ENCODE data around the gene TRIM62.
A peak's percentile ranks its signal among the peaks of the same experiment; 100 is the strongest.
"Not testable (repeated sequence)": the region's sequence is repeated elsewhere in the genome, so short reads cannot be mapped to it uniquely, and the experiment has no call there.

TRIM62 gene

GRCh38 chr1:33140153-33141149 lies 41.4 kb downstream of the TRIM62 start:
- no peak for DNase-seq (ENCODE audit: low read depth in 2 of 2, low spot score in 1 of 2)

DNA sequence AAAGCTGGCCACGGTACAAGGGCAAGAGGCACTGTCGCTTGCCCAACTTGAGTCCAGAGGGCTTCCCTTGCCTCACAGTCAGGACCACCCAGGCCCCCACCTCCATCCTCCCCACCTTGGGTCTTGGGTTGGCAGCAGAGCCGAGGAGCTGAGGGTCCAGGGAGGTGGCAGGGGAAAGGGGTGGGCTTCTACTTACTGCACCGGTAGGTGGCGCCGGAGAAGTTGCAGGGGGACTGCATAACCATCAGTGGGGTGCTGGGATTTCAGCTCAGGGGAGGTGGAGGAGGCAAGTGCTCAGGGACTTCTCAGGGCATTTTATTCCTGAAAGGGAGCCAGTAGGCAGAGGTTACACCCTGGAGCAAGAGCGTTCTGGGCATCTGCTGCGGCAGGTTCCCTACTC lies 44.0 kb downstream of the TRIM62 start:
- peak in 1 of 2 donors; percentile 22 for DNase-seq (ENCODE audit: low read depth in 2 of 2, low spot score in 1 of 2)

- DNase-seq (ENCODE audit: low read depth in 2 of 2, low spot score in 1 of 2): not testable (repeated sequence)
Observed at GRCh38 chr1:33136041-33136440, 45.8 kb downstream of the TRIM62 start.

DNA sequence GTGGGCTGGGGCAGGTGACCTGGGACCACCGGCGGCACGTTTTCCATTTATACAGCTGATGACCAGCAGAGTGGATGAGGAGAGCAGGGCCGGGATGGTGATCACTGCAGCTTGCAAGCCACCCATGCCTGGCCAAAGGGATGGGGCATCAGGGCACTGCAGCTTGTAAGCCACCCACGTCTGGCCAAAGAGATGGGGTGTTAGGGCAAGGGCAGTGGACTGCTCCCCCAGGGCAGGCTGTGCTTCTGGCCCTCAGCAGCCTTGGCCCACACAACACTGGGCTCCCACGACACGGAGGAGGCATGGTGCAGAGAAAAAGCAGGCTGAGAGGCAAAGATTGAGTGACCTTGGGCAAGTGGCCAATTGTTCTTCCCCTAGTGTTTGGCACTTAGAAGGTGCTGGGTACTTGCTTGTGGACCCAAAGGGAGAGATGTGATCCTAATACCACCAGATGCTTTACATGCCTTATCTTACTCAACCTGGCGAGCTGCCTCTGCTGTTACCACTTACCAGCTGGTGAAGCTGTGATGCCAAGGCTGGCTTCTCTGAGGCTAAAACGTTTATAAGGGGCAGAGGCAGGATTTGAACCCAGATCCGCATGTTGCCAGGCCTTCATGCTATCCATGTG lies 48.3 kb downstream of the TRIM62 start:
- no peak for DNase-seq (ENCODE audit: low read depth in 2 of 2, low spot score in 1 of 2)

- DNase-seq (ENCODE audit: low read depth in 2 of 2, low spot score in 1 of 2): no peak
Observed at GRCh38 chr1:33132549-33132948, 49.3 kb downstream of the TRIM62 start.

GRCh38 chr1:33131191-33131590 lies 50.7 kb downstream of the TRIM62 start:
- DNase-seq (ENCODE audit: low read depth in 2 of 2, low spot score in 1 of 2): no peak

DNA sequence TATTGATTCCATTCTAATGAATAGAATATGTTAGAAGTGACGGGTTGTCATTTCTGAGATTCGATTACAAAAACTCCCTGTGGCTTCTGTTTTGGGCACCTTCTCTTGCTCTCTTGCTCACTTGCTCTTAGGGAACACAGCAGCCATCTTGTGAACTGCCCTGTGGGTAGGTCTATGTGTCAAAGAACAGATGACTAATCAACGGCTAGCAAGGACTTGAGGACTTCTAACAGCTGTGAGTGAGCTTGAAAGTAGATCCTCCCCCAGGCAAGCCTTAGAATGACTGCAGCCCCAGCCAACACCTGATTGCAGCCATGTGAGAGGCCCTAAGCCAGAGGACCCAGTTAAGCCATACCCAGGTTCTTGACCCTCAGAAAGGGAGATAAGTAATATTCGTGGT lies 51.5 kb downstream of the TRIM62 start:
- no peak for DNase-seq (ENCODE audit: low read depth in 2 of 2, low spot score in 1 of 2)

- DNase-seq (ENCODE audit: low read depth in 2 of 2, low spot score in 1 of 2): no peak
Observed at GRCh38 chr1:33128781-33129180, 53.1 kb downstream of the TRIM62 start.

DNA sequence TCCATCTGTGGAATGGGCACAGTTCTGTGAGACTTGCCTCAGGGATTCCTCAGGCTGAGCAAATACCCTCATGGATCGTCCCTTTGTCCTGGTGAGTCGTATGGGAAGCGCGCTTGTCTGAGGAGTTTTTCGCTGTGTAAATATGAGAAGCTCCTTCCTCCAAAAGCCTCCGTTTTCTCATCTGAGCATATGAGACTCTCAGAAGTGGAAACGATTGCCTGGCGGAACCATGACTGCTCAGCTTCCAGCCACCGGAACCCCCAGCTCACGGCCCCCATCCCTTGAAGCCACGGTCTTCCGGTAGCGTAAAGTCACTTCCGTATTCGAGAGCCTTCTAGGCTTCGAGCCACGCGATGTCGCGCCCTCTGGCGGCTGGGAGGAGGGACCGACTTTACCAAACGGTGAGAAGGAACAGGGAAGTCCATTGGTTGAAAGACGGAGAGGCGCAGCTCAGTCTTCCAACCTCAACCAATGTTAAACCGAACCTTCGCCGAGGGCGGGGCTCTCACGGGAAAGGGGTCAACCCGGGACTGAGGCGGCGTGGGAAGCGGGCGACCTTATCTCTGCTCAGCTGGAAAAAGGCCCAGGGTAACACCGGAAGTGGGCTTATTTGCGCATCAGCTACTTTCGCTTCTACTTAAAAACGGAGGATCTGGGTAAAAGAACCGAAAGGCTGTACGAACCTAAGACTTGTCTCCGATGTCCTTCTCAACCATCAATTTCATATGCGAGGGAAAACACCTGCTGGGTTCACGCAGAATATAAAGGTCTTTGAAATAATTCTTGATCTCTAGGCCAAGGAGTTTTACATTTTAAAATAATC lies 54.6 kb downstream of the TRIM62 start:
- DNase-seq (ENCODE audit: low read depth in 2 of 2, low spot score in 1 of 2): peak; percentile 97

GRCh38 chr1:33126411-33127000 lies 55.3 kb downstream of the TRIM62 start:
- DNase-seq (ENCODE audit: low read depth in 2 of 2, low spot score in 1 of 2): no peak

GRCh38 chr1:33124647-33125046 lies 57.2 kb downstream of the TRIM62 start:
- not testable (repeated sequence) for DNase-seq (ENCODE audit: low read depth in 2 of 2, low spot score in 1 of 2)

- DNase-seq (ENCODE audit: low read depth in 2 of 2, low spot score in 1 of 2): no peak
Observed at GRCh38 chr1:33123266-33123665, 58.6 kb downstream of the TRIM62 start.

- no peak for DNase-seq (ENCODE audit: low read depth in 2 of 2, low spot score in 1 of 2)
Observed at GRCh38 chr1:33122483-33123178, 59.2 kb downstream of the TRIM62 start.

DNA sequence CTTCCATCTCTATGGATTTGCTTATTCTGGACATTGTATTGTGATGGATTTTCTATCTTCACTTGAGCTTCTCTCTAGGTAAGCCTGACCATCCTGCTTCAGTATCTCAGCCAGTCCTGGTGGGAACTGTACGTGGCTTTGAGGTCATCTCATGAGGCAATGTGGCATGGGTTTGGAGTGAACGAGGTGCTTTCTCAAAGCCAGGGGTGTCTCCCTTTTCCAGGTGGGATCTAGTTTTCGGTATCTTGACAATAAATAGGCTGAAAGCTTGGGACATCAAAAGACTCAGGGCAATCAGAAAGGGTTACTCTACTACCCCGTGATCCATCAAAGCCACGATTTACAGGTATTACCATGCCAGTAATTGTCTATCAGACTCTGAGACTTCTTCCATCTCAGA lies 60.1 kb downstream of the TRIM62 start:
- DNase-seq (ENCODE audit: low read depth in 2 of 2, low spot score in 1 of 2): no peak

DNA sequence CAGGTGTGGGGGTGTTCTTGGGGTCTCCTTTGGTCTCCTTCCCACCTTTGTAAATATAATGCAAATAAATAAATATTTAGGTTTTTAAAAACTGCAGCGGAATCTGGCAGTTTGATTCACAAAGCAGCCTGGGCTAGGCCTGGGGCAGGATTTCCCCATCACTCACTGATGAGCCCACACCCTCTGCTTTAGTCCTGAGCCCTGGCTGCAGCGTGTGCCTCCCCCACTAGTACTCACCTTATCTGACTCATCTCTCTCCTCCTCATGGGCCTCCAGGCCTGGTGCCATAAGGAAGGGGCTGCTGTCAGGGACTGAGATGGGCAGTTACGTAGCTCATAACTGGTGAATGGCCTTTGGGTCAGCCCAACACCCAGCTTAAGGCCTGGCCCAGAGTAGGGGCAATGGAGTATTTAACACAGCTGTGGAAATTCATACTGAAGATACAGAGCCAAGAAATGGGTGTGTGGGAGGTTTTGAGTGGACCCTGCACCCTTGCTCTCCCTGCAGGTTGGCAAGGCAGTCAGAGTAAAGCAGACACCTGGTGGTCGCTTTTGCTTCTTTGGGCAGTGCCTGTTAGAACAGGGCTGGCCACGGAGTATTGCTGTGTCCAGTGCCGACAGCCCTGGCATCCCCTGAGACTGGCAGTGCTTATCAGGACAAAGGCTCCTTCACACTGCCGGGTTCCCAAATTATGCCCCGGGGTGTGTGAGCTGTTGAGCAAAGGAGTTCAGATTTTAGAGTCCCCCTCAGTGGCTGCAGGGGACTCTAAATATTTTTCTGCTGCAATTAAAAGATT lies 61.2 kb downstream of the TRIM62 start:
- DNase-seq (ENCODE audit: low read depth in 2 of 2, low spot score in 1 of 2): no peak

DNA sequence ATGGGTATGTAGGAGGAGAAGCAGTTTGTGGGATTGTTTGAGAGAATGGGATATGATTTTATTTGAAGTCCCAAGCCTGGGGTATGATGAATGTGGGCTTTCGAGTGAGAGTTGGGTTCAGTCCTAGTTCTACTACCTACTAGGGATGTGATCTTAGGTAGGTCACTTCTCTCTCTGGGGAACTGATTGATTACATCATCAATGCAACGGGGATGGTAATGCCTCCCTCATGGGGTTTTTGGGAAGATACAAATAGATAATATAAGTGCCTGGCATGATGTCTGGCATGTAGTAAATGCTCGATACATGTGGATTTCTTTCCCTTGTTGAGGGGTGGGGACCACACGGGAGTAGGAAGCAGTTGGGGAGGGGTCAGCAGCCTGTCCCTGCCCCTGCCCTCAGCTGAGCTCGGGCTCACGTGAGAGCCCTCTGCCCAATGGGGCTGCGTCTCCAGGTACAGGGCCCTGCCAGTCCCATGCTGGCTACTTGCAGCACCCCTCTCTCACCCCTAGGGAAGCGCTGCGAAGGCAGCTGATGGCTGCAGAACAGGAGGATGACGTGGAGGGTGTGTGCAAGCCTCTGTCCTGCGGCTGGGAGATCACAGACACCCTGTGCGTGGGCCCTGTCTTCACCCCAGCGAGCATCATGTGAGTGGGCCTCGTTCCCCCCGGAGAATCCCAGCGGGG lies 62.2 kb downstream of the TRIM62 start:
- no peak for DNase-seq (ENCODE audit: low read depth in 2 of 2, low spot score in 1 of 2)

- DNase-seq (ENCODE audit: low read depth in 2 of 2, low spot score in 1 of 2): no peak
Observed at GRCh38 chr1:33119050-33119449, 62.8 kb downstream of the TRIM62 start.

- no peak for DNase-seq (ENCODE audit: low read depth in 2 of 2, low spot score in 1 of 2)
Observed at GRCh38 chr1:33118274-33118673, 63.6 kb downstream of the TRIM62 start.

DNA sequence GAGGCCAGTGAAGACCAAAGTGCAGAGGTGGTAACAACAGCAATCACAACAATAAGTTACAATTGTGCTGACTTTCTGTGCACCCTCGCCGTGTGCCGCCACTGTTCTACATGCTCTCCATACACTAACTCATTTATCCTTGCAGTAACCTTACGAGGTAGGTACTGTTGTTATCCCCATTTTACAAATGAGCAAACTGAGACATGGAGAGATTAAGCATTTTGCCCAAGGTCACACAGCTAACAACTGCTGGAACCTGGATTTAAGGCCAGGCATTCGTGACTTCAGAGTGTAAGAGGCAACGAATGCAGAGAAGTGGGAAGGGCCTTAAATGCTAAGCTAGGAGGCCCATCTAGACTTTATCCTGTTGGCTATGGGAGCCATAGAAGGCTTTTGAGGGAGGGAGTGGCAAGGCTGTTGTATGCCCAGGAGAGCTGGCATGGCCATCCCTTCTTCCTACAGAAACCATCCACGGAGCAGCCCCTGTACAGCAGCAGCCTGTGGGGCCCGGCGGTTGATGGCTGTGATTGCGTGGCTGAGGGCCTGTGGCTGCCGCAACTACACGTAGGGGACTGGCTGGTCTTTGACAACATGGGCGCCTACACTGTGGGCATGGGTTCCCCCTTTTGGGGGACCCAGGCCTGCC lies 64.3 kb downstream of the TRIM62 start:
- DNase-seq (ENCODE audit: low read depth in 2 of 2, low spot score in 1 of 2): no peak
